B cell (primary cell): ENCODE measurements around the gene RIC3.

Experiments used
- CTCF ChIP-seq: fragments of 200-600 bp; IDR thresholded peaks from one replicate; pipeline ENCODE4 v1.8.0; 2022; ENCODE audit warnings: antibody characterized with exemption, mild to moderate bottlenecking
- EZH2 ChIP-seq: IDR thresholded peaks from 2 replicates; pipeline ENCODE4 v1.6.1; 2012; ENCODE audit warnings: borderline replicate concordance, low read depth, mild to moderate bottlenecking, moderate library complexity, low read length; ENCODE audit not compliant: insufficient read depth, poor library complexity, severe bottlenecking

- no peak for TF ChIP-seq CTCF
- no peak for TF ChIP-seq EZH2
Measured at GRCh38 chr11:8086571-8086970, 82.3 kb downstream of the RIC3 start.
